Stomach (tissue), 9 donors: ENCODE results near the gene ABLIM2. TPM values are rescaled to one million over a fixed set of nuclear protein-coding genes. Genes with fewer than 3 reads are reported as not detected.
A peak's percentile ranks its signal among the peaks of the same experiment; 100 is the strongest.

Experiments
- DNase-seq, 2 donors: peaks; one replicate each; pipeline versions ENCODE4 v3.0.0 to v3.0.0-alpha.2; 2013 to 2019
- H3K27ac ChIP-seq, 5 donors: fragments of 200-600 bp in 4 of 5; sonication (generic) in 4 of 5; one replicate each; pipeline ENCODE4 v1.5.1; 2013 to 2019; ENCODE audit warnings: mild to moderate bottlenecking in 1 of 5, moderate library complexity in 1 of 5
- H3K27me3 ChIP-seq, 3 donors: fragments of 200-600 bp; sonication (generic); one replicate each; pipeline ENCODE4 v1.5.1; 2017 to 2019; ENCODE audit warnings: mixed run types in 1 of 3
- H3K36me3 ChIP-seq, 4 donors: fragments of 200-600 bp; sonication (generic); 1 replicate in 3 of 4; 2 replicates in 1 of 4; pipeline ENCODE4 v1.5.1; 2016 to 2019
- H3K4me1 ChIP-seq, 4 donors: fragments of 200-600 bp; sonication (generic); one replicate each; pipeline ENCODE4 v1.5.1; 2016 to 2019
- H3K4me3 ChIP-seq, 4 donors: fragments of 200-600 bp; sonication (generic) in 3 of 4; one replicate each; pipeline ENCODE4 v1.5.1; 2016 to 2019; ENCODE audit warnings: mild to moderate bottlenecking in 1 of 4
- H3K9me3 ChIP-seq, 4 donors: fragments of 200-600 bp; sonication (generic); one replicate each; pipeline ENCODE4 v1.5.1; 2016 to 2019
- EP300 ChIP-seq: sonication (generic); formaldehyde crosslinking; IDR thresholded peaks from one replicate; pipeline ENCODE4 v1.6.1; 2017; ENCODE audit warnings: antibody characterized with exemption
- POLR2A ChIP-seq, 4 donors: fragments of 450-650 bp; IDR thresholded peaks; one replicate each; pipeline ENCODE4 v1.6.1; 2016; ENCODE audit warnings: antibody characterized with exemption in 4 of 4, control low read depth in 2 of 4, mild to moderate bottlenecking in 1 of 4, moderate library complexity in 1 of 4
- POLR2AphosphoS5 ChIP-seq, 3 donors: sonication (generic); formaldehyde crosslinking; IDR thresholded peaks; one replicate each; pipeline ENCODE4 v1.6.1; 2016; ENCODE audit warnings: antibody characterized with exemption in 3 of 3
- WGBS, 5 donors: extraction: QIAGEN DNeasy Blood & Tissue Kit in 3 of 5; methylation state at CpG; one replicate each; pipeline versions ENCODE4 v1.1.5 to v1.1.7; 2013 to 2018; 5-methylcytosine and 5-hydroxymethylcytosine counted together
- intact Hi-C: fragments of 100-400 bp; cut with DNase I; formaldehyde crosslinking; loops from one replicate; pipeline ENCODE4 v1.15.1; 2023; ENCODE audit warnings: low total_unique reads
- polyA plus RNA-seq, 3 donors: library from polyadenylated mRNA; stranded (reverse); fragments of 200-250 nt; gene quantifications; one replicate each; pipeline ENCODE4 v1.2.3, GENCODE V29; 2013
- total RNA-seq, 5 donors: library from RNA; depleted of rRNA; stranded (reverse); fragments of >200 nt; gene quantifications; one replicate each; pipeline versions ENCODE4 v1.1.0 to v1.2.3, GENCODE V29; 2014 to 2016
- TF ChIP-seq, protein P1 (sequence below), 7 experiments: fragments of 450-650 bp in 4 of 7; fragments of 200-600 bp in 3 of 7; sonication (generic) in 3 of 7; IDR thresholded peaks; one replicate each; pipeline ENCODE4 v1.5.1; 2016 to 2019; ENCODE audit warnings: antibody characterized with exemption in 7 of 7, control low read depth in 2 of 7, mild to moderate bottlenecking in 1 of 7
- donor health status: healthy with polysubstance abuse.
- donor health status: Bipolar disorder and iron deficiency.
- donor health status: healthy.

ABLIM2 gene
- total and polyA plus RNA-seq, 8 donors: 2.3 to 28.0 (median 5.5) TPM

DNA sequence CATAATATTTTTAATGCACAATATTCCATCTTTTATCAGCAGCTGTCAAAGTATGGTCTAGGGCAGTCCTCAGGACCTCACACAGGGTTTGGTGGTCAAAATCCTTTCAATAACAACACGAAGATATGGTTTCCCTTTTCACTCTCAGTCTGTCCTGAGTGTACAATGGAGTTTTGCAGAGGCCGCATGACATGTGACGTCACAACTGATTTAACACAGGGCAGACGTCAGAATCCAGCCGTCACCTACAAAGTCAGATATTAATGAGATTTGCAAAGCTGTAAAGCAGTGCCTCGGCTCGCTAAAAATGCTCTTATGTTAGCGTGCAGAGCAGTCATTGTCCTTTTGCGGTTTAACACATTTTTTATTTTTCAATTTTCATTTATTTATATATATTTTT is 12.5 kb downstream of the ABLIM2 start:
- TF ChIP-seq POLR2A (IDR thresholded peaks at IDR 0.05) (no peak), POLR2AphosphoS5 (IDR thresholded peaks at IDR 0.05) (no peak), EP300 (no peak)
- TF ChIP-seq, protein P1, sequence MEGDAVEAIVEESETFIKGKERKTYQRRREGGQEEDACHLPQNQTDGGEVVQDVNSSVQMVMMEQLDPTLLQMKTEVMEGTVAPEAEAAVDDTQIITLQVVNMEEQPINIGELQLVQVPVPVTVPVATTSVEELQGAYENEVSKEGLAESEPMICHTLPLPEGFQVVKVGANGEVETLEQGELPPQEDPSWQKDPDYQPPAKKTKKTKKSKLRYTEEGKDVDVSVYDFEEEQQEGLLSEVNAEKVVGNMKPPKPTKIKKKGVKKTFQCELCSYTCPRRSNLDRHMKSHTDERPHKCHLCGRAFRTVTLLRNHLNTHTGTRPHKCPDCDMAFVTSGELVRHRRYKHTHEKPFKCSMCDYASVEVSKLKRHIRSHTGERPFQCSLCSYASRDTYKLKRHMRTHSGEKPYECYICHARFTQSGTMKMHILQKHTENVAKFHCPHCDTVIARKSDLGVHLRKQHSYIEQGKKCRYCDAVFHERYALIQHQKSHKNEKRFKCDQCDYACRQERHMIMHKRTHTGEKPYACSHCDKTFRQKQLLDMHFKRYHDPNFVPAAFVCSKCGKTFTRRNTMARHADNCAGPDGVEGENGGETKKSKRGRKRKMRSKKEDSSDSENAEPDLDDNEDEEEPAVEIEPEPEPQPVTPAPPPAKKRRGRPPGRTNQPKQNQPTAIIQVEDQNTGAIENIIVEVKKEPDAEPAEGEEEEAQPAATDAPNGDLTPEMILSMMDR (IDR thresholded peaks at IDR 0.05): no peak
- WGBS, 5 donors: 77 to 85% (median 80%) methylated on average over 9 of the region's 9 CpGs
- H3K27me3 ChIP-seq: peaks cover 0 to 28% (median 9%) of the 10 kb centered on the region in 3 donors
- intact Hi-C loops: no loop called here
- H3K4me1 ChIP-seq: peaks cover 0 to 38% (median 16%) of the 10 kb centered on the region in 4 donors
- no peak for DNase-seq
- H3K9me3 ChIP-seq: no peaks in the 10 kb centered on the region
- H3K4me3 ChIP-seq: no peak overlapping the region
- H3K36me3 ChIP-seq: no peaks in the 10 kb centered on the region
- no peak overlapping the region for H3K27ac ChIP-seq

DNA sequence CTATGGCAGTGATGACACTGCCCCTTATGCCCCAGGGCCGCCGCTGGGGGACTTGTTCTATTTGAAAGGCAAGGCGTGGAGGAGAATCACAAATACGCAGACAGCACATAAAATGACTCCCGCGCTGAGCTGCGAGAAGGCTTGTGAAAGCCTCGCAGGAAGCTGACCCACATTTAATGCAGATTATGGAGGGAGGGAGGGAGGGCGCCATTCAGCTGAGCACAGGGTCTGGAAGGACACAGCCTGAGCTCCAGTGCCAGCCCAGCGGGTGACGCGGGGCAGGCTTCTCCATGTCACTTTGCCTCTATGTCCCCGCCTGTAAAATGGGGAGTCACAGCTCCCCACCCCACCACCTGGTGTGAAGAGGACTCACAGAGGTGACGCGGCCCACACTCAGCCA is 14.3 kb downstream of the ABLIM2 start:
- H3K27me3 ChIP-seq: peaks cover 0 to 28% (median 9%) of the 10 kb centered on the region in 3 donors
- no peaks in the 10 kb centered on the region for H3K9me3 ChIP-seq
- no peak for TF ChIP-seq POLR2AphosphoS5 (IDR thresholded peaks at IDR 0.05)
- peak in 1 of 2 donors; percentile 39 for DNase-seq
- H3K4me1 ChIP-seq: peaks cover 0 to 41% (median 16%) of the 10 kb centered on the region in 4 donors
- H3K27ac ChIP-seq: no peak overlapping the region
- 36 to 49% (median 42%) methylated on average over 12 to 15 of the region's 15 CpGs for WGBS, 5 donors
- intact Hi-C loops: no loop called here
- H3K36me3 ChIP-seq: no peaks in the 10 kb centered on the region
- no peak overlapping the region for H3K4me3 ChIP-seq

DNA sequence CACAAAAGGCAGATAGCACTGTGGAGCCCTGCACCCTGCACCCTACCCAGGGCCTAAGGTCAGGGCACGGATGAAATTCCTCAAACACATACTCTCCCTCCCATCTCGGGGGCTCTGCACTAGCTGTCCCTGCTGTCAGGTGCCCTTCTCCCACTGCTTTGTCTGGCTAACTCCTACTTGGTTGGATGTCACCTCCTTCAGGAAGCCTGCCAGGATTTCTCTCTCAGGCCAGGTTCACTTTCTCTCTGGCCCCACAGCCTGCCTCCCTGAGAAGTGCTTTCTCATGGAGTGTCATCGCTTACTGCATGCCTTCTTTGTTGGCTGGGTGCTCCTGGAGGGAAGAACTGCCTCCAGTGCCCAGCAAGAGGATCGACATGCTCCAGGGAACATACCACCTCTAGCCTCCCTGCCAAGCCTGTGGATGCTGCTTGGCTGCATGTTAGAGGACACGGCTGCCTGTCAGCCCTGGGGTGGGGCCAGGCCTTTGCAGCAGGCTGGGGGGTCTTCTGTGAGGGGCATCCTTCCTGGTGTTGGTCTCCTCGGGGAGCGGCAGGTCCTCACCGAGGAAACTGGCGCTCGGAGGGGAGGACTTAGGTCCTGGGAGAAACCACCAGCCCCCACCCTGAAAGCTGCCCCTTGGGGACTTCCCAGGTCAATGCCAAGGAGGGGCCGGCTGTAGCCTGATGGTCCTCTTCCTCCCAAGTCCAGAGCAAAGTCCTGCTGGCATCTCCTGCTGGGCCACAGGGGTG is 15.0 kb downstream of the ABLIM2 start:
- TF ChIP-seq POLR2AphosphoS5 (IDR thresholded peaks at IDR 0.05) (no peak), POLR2A (IDR thresholded peaks at IDR 0.05) (no peak), EP300 (no peak)
- TF ChIP-seq, protein P1 (IDR thresholded peaks at IDR 0.05): no peak
- Histone ChIP-seq H3K27me3 (peaks cover 0 to 28% (median 9%) of the 10 kb centered on the region in 3 donors), H3K4me1 (peaks cover 0 to 41% (median 16%) of the 10 kb centered on the region in 4 donors), H3K27ac (no peak overlapping the region), H3K36me3 (no peaks in the 10 kb centered on the region), H3K9me3 (no peaks in the 10 kb centered on the region), H3K4me3 (no peak overlapping the region)
- DNase-seq: no peak
- 83 to 91% (median 86%) methylated on average over 9 to 11 of the region's 11 CpGs for WGBS, 5 donors
- intact Hi-C loops: no loop called here

DNA sequence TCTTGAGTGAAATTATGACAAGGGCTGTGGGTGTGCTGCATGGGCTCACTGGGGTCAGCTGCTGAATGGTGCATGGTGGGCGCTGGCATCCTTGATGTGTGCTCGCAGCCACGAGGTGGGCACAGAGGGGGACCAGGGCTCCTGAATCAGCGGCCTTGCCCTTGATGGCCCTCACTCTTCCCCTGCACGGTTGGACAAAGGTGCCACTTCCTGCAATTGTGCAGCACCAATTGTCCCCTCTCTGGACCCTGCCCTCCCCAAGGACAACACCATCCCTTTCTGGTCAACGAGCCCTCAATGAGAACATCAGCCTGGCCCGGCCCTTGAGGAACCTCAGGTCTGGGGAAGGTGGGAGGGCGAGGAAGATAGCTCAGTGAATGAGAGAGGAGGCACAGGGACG is 16.1 kb downstream of the ABLIM2 start:
- intact Hi-C loops: no loop called here
- H3K4me1 ChIP-seq: peaks cover 0 to 41% (median 16%) of the 10 kb centered on the region in 4 donors
- H3K4me3 ChIP-seq: no peak overlapping the region
- H3K36me3 ChIP-seq: no peaks in the 10 kb centered on the region
- no peak for DNase-seq
- H3K27me3 ChIP-seq: peaks cover 0 to 28% (median 9%) of the 10 kb centered on the region in 3 donors
- TF ChIP-seq POLR2AphosphoS5 (IDR thresholded peaks at IDR 0.05) (no peak), POLR2A (IDR thresholded peaks at IDR 0.05) (no peak), EP300 (no peak)
- TF ChIP-seq, protein P1 (IDR thresholded peaks at IDR 0.05): no peak
- no peak overlapping the region for H3K27ac ChIP-seq
- WGBS, 5 donors: 70 to 83% (median 75%) methylated on average over 8 to 9 of the region's 9 CpGs
- H3K9me3 ChIP-seq: no peaks in the 10 kb centered on the region

DNA sequence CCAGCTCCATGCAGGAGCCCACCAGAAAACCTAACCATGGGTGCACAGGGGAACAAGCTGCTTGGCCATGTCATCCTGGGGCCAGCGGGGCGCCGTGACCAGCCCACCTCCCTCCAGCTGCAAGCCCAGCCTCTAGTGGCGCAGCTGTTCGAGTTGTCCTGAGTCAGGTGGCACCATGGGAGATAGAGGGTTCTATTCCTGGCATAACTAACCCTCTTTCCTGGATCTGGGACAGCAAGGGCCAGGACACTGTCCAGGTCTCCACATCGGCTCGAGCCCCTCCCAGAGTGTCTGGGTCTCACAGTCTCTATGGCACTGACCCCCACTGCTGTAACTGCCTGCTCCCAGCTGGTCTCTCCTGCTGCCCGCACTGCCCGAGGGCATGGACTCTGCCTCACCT is 16.7 kb downstream of the ABLIM2 start:
- no peak for TF ChIP-seq POLR2AphosphoS5 (IDR thresholded peaks at IDR 0.05)
- no peak for TF ChIP-seq EP300
- TF ChIP-seq, protein P1 (IDR thresholded peaks at IDR 0.05): no peak
- TF ChIP-seq POLR2A (IDR thresholded peaks at IDR 0.05): no peak
- no peak for DNase-seq
- intact Hi-C loops: no loop called here
- H3K27ac ChIP-seq: no peak overlapping the region
- H3K27me3 ChIP-seq: peaks cover 0 to 28% (median 9%) of the 10 kb centered on the region in 3 donors
- no peaks in the 10 kb centered on the region for H3K9me3 ChIP-seq
- no peaks in the 10 kb centered on the region for H3K36me3 ChIP-seq
- H3K4me3 ChIP-seq: no peak overlapping the region
- peaks cover 0 to 41% (median 16%) of the 10 kb centered on the region in 4 donors for H3K4me1 ChIP-seq
- 65 to 92% (median 84%) methylated on average over 4 to 9 of the region's 9 CpGs for WGBS, 5 donors
